Hypothalamus (tissue), 51 donors: ENCODE data around the gene PTTG1.
"Not testable (repeated sequence)": the region's sequence is repeated elsewhere in the genome, so short reads cannot be mapped to it uniquely, and the experiment has no call there.

ENCODE experiments used
- DNase-seq, 51 donors: peaks; one replicate each; lab custom pipeline; 2025; lab: John Stamatoyannopoulos, UW

Gene PTTG1

DNA sequence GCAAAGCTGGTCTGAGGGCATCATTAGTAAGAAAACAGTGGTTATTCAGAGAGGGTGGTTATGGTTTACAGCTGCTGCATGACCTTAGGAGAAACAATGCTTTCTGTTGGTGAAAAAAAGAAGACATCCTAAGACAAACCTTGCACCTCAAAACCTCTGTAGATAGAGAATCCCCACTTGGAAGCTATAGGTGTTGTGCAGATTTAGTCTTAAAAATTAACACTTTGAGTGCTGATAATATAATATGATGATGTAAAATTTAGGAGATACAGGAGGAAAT is 1.4 kb upstream of the PTTG1 start:
- no peak for DNase-seq

- no peak for DNase-seq
Measured at GRCh38 chr5:160423099-160423498, 1.4 kb downstream of the PTTG1 start.

GRCh38 chr5:160427607-160428006 is 6.0 kb downstream of the PTTG1 start:
- DNase-seq = no peak

DNA sequence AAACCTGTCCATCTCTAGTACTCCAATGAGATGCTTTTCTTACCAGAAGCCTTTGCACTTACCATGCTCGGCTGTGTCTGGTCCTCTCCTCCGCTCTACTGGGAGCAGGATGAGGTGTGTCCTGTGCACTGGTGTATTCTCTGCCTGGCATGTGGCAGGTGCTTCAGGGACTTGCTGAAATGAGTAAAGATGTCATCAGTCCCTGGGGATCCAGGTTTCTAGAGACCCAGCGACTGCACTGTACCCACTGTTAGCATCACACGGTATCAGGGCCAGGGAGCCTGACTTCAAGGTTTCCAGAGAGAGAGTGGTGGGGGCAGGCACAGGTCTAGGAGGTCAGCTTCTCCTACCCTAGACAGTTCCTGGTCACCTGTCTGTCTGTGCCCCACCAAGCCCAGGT is 10.5 kb downstream of the PTTG1 start:
- DNase-seq = no peak

GRCh38 chr5:160432787-160433186 is 11.1 kb downstream of the PTTG1 start:
- DNase-seq = no peak

DNA sequence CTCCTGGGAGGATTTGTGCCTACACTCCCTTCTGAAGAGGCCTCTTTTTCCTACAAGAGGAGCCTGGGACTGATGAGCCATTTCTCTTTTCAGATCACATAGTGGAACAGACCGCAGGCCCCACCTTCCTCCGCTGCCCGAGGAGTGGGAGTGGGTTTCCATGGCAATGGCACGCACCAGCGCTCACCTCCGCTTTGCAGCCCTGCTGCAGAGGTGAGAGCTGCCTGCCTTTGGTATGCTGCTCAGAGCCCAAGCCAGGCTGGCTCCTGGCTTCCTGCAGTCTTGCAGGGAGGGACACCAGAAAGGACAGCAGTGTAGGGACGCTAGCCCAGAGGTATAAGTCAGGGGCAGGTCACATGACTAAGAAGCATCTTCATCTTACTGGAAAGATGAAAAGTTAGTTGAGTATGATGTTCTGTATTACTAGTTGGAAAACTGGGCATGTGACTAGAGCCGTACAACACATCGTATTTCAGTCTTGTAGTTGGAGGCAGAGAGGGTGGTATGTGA is 12.4 kb downstream of the PTTG1 start:
- DNase-seq = peak in 30 of 51 donors; percentile 6 to 72 (median 26)

DNA sequence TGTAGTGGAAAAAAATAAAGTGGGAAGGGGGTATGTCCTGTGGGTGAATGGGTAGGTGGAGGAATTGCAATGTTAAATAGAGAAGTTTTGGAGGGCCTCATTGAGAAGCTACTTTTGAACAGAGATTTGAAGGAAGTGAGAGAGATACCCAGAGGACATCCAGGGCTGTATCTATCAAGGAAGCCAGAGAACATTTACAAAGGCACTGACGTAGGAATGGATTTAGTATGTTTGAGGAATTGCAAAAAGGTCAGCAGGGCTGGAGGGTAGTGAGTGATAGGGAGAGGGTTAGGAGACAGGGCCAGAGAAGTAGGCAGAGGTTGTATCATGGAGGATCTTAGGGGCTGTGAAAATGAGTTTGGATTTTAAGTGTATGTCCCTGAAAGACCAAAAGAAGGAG is 13.9 kb downstream of the PTTG1 start:
- DNase-seq = no peak

DNA sequence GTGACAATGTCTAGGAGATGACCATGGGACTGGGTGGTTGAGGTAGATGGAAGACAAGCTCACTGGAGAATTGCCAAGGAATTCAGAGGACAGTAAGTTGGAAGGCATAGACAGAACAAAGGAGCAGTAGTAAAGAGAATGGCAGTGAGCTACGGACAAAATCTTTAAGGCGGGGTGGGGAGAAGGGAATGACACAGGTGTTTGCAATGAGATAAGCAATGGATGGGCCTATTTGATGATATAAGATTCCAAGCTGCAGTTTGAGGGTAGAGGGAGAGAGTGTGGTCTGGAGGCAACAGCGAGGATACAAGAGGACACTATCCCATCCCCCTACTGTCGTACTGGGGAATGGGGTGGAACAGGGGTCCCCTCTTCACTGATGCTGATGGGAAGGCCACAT is 14.4 kb downstream of the PTTG1 start:
- no peak for DNase-seq

GRCh38 chr5:160436661-160437060 is 15.0 kb downstream of the PTTG1 start:
- DNase-seq = not testable (repeated sequence)

- no peak for DNase-seq
Measured at GRCh38 chr5:160437271-160437670, 15.6 kb downstream of the PTTG1 start.

- peak in 27 of 51 donors; percentile 1 to 73 (median 25) for DNase-seq
Measured at GRCh38 chr5:160438316-160439204, 16.9 kb downstream of the PTTG1 start.

- DNase-seq = peak in 50 of 51 donors; percentile 6 to 95 (median 68)
Measured at GRCh38 chr5:160439205-160439600, 17.5 kb downstream of the PTTG1 start.

GRCh38 chr5:160441311-160441781 is 19.7 kb downstream of the PTTG1 start:
- DNase-seq = no peak

GRCh38 chr5:160442824-160443431 is 21.3 kb downstream of the PTTG1 start:
- no peak for DNase-seq

GRCh38 chr5:160444407-160444806 is 22.8 kb downstream of the PTTG1 start:
- no peak for DNase-seq

- DNase-seq = no peak
Measured at GRCh38 chr5:160445132-160445531, 23.5 kb downstream of the PTTG1 start.

DNA sequence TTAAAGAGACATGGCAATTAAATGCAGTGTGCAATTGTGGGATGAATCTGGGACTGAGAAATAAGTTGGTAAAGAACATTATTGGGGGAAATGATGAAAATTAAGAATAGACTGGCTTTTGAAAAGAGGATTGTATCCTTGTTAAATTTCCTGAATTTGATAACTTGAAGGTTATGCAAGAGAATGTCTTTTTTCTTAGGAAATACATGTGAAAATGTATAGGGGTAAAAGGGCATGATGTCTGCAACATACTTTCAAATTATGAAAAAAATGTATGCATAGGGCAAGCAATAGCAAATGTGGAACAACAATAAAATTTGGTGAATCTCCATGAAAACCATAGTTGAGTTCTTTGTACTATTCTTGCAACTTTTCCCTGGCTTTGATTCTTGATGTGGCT is 24.1 kb downstream of the PTTG1 start:
- DNase-seq = no peak

DNA sequence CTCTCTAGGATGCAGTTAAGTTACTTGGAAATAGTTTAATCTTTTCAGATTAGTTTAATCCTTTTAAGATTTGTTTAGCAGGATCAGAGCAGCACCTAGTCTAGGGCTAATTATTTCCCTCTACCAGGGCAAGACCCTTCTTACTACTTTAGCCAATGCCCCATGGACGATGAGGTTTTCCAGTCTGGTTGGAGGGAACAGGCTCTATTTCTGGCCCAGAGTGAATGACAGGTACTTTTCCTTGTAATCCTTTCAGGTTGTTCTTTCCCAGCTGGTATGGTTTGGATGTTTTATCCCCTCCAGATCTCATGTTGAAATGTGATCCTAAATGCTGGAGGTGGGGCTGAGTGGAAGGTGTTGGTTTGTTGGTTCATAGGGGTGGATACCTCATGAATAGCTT is 27.2 kb downstream of the PTTG1 start:
- no peak for DNase-seq

DNA sequence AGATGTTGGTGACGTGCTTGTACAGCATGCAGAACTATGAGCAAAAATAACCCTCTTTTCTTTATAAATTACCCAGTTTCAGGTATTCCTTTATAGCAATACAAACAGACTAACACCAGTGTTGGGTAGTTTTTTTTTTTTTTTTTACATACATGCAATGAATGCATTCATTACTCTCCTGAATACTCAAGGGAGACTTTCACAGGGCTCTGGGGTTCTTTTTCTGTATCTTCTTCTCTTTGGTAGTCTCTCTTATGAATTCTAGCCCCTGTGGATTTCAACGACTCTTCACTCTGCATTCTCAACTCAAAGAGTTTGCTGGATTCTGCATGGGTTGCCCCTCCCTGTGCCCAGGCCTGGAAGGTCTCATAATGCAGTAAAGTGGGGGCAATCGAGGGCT is 27.8 kb downstream of the PTTG1 start:
- DNase-seq = no peak

- no peak for DNase-seq
Measured at GRCh38 chr5:160450164-160450932, 28.7 kb downstream of the PTTG1 start.

GRCh38 chr5:160451281-160451680 is 29.6 kb downstream of the PTTG1 start:
- DNase-seq = no peak
